Upper lobe of left lung (tissue), 4 donors: ENCODE data around the gene INTS11.

Source experiments
- CTCF ChIP-seq, 6 experiments: fragments of 450-650 bp in 4 of 6; fragments of 200-600 bp in 2 of 6; sonication (generic) in 2 of 6; IDR thresholded peaks; one replicate each; pipeline ENCODE4 v1.5.1; 2016 to 2019; ENCODE audit warnings: antibody characterized with exemption in 6 of 6
- EP300 ChIP-seq, 4 donors: sonication (generic); formaldehyde crosslinking; IDR thresholded peaks; one replicate each; pipeline ENCODE4 v1.5.1; 2017; ENCODE audit warnings: antibody characterized with exemption in 4 of 4, control low read depth in 2 of 4
- POLR2A ChIP-seq, 4 donors: fragments of 450-650 bp; IDR thresholded peaks; one replicate each; pipeline ENCODE4 v1.5.1; 2016 to 2017; ENCODE audit warnings: antibody characterized with exemption in 4 of 4, mild to moderate bottlenecking in 2 of 4
- POLR2AphosphoS5 ChIP-seq, 2 donors: sonication (generic); formaldehyde crosslinking; IDR thresholded peaks; one replicate each; pipeline ENCODE4 v1.5.1; 2017; ENCODE audit warnings: antibody characterized with exemption in 2 of 2

- no peak for TF ChIP-seq CTCF (IDR thresholded peaks at IDR 0.05)
- TF ChIP-seq POLR2AphosphoS5 (IDR thresholded peaks at IDR 0.05), result no peak
- no peak for TF ChIP-seq EP300 (IDR thresholded peaks at IDR 0.05)
- TF ChIP-seq POLR2A (IDR thresholded peaks at IDR 0.05), result no peak
Measured at GRCh38 chr1:1336446-1336845, 12.0 kb upstream of the INTS11 start.
